22Rv1 (cell line): ENCODE data around the gene MTHFS.
A peak's percentile ranks its signal among the peaks of the same experiment; 100 is the strongest.
"Not testable (repeated sequence)": the region's sequence is repeated elsewhere in the genome, so short reads cannot be mapped to it uniquely, and the experiment has no call there.

Experiments
- H3K27ac ChIP-seq: fragments of 450-650 bp; 2 replicates; pipeline ENCODE4 v1.5.1; 2017
- CTCF ChIP-seq: fragments of 450-650 bp; IDR thresholded peaks from 2 replicates; pipeline ENCODE4 v1.5.1; 2017; ENCODE audit warnings: mild to moderate bottlenecking
- ZFX ChIP-seq: fragments of 450-650 bp; IDR thresholded peaks from 2 replicates; pipeline ENCODE4 v1.6.1; 2017; ENCODE audit warnings: antibody characterized with exemption, borderline replicate concordance

The MTHFS gene

DNA sequence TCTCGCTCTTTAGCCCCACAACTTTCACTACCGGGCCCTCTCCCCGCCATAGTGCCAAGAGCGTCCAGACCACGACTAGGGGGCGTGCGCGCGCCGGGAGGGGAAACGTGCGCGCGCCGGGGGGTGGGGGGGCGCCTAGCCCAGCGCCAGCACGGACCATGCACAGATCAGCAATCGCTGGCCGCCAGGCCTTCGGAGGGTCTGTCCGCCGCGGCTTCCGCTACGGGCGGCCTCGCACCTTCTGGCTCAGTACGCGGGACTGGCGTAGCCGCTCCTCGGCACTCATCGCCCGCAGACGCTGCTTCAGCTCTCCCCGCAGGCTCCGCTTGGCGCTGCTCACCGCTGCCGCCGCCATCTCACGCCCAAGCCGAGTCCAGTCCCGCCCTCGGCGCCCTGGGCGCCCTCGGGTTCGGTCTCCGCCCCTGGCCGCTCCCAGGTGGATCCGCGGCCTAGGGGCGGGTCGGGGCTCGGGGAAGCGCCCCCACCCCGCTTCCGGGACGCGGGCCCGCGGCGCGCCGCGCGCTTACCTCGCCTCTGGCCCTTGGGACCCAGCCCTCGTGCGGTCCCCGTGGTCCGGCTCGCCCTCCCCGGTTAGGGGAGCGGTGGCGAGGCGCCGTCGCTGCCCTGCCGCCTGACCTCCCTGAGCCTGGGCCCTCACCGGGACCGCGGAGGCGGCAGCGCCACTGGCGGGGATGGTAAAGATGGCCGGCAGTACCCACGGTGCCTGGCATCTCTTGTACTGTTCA, at the start of gene MTHFS:
MTHFS (minus strand) TSS at position 381 of the 746 bp plus-strand sequence; CDS start at position 355, 26 bp downstream.
- TF ChIP-seq CTCF (peak; percentile 66), ZFX (no peak)
- H3K27ac ChIP-seq, result peak within 1 kb of the TSS; percentile 84

DNA sequence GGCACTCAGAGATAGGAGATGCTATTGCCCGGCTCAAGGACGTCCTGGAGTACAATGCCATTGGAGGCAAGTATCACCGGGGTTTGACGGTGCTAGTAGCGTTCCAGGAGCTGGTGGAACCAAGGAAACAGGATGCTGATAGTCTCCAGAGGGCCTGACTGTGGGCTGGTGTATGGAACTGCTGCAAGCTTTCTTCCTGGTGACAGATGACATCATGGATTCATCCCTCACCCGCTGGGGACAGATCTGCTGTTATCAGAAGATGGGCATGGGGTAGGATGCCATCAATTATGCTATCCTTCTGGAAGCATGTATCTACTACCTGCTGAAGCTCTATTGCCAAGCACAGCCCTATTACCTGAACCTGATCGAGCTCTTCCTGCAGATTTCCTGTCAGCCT, 47.8 kb upstream of the MTHFS start:
- no peak overlapping the region for H3K27ac ChIP-seq
- TF ChIP-seq ZFX, result no peak
- no peak for TF ChIP-seq CTCF

GRCh38 chr15:79943820-79944219, 47.0 kb upstream of the MTHFS start:
- TF ChIP-seq CTCF (no peak), ZFX (no peak)
- H3K27ac ChIP-seq, result no peak overlapping the region

DNA sequence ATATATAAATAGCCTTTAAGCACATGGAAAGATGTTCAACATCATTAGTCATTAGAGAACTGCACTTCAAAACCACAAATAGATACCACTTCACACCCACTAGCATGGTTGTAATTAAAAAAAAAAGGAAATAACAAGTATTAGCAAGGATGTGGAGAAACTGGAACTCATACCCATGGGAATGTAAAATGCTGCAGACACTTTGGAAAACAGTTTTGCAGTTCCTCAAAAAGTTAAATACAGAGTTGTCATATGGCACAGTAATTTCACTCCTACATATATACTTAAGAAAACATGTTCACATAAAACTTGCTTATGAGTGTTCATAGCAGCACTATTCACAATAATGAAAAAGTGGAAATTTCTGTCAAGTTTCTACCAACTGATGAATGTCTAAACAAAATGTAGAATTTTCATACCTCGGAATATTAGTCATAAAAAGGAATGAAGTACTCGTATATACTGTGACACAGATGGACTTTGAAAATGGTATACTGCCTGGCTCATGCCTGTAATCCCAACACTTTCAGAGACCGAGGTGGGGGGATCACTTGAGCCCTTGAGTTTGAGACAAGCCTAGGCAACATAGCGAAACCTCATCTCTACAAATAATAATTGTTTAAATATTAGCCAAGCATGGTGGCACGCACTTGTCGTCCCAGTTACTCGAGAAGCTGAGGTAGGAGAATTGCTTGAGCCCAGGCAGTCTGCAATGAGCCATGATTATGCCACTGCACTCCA, 46.1 kb upstream of the MTHFS start:
- no peak for TF ChIP-seq ZFX
- H3K27ac ChIP-seq, result no peak overlapping the region

DNA sequence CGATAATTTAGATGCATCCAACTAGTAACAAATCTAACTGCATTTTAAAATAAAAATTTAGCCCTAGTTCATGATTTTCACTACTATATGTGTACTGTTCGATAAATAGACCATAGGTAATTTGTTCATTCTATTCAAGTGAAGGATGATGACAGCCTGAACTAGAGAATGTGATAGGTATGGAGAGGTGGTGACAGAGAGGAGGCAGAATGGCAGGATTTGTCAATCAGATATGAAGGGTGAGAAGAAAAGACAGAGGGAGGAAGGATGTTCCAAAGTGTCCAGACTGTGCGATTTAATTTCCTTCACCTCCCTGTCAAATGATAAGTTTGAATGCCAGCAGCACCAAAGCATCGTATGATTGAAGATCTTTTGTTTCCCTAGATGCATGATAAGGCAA, 42.6 kb upstream of the MTHFS start:
- TF ChIP-seq ZFX, result no peak

DNA sequence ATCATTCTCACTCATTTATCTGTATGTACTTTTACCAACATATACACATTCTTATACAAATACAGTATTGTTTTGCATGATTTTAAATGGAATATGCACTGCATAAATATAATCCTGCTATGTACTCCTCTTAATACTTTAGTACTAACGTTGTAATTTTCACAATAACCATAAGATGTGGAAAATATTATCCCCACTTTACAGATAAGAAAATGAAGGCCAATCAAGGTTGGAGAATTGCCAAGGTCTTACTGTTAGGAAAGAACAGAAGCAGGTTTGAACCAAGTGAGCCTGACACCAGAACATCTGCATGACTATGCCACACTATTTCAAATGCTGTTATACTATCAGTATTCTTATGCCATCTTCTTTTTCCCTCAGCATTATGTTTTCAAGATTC, 41.3 kb upstream of the MTHFS start:
- H3K27ac ChIP-seq, result no peak overlapping the region
- TF ChIP-seq CTCF, result no peak
- no peak for TF ChIP-seq ZFX

More for the DNA sequence above, 42.6 kb upstream of the MTHFS start:
- H3K27ac ChIP-seq, result no peak overlapping the region

GRCh38 chr15:79935556-79936201, 38.9 kb upstream of the MTHFS start:
- H3K27ac ChIP-seq, result not testable (repeated sequence)

DNA sequence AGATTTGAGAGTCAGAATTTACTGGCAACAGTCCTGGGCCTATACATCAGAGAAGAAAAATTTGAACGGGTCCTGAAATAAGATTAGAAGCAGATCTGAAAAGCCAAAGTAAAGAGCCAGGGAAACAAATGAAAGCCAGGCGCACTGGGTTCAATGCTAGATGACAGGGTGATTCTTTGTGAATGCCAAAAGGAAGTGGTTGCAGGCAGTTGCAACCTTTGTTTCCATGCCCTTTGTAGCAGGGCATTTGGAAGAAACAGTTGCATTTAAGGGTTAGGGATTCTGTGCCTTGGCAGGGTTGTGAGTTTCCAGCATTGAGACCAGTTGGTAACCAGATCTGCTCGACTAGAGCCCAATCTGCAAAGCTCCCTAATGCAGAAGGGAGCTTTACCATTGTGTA, 36.4 kb upstream of the MTHFS start:
- H3K27ac ChIP-seq, result no peak overlapping the region

More for the DNA sequence above, 36.4 kb upstream of the MTHFS start:
- TF ChIP-seq CTCF (no peak), ZFX (no peak)
